NCI-H1105 (cell line): ENCODE measurements around the gene SEC14L5.
"Not testable (repeated sequence)": the region's sequence is repeated elsewhere in the genome, so short reads cannot be mapped to it uniquely, and the experiment has no call there.

Experiments used
- DNase-seq: peaks from one replicate; lab custom pipeline; 2025; lab: John Stamatoyannopoulos, UW

Gene SEC14L5

GRCh38 chr16:4957720-4958509, at the start of gene SEC14L5:
Gene SEC14L5, plus strand, starts transcription at chr16:4958330. Its CDS starts 994 bp downstream, at chr16:4959324.
- peak; percentile 88 for DNase-seq

GRCh38 chr16:4908854-4909401, 49.2 kb upstream of the SEC14L5 start:
- no peak for DNase-seq

GRCh38 chr16:4909825-4910224, 48.3 kb upstream of the SEC14L5 start:
- no peak for DNase-seq

GRCh38 chr16:4910828-4911227, 47.3 kb upstream of the SEC14L5 start:
- DNase-seq: no peak

GRCh38 chr16:4911970-4912386, 46.2 kb upstream of the SEC14L5 start:
- DNase-seq: no peak

GRCh38 chr16:4913130-4913773, 44.9 kb upstream of the SEC14L5 start:
- no peak for DNase-seq

GRCh38 chr16:4913774-4914525, 44.2 kb upstream of the SEC14L5 start:
- DNase-seq: no peak

GRCh38 chr16:4914528-4915225, 43.5 kb upstream of the SEC14L5 start:
- no peak for DNase-seq

GRCh38 chr16:4915226-4915761, 42.8 kb upstream of the SEC14L5 start:
- DNase-seq: no peak

- no peak for DNase-seq
Measured at GRCh38 chr16:4917117-4917516, 41.0 kb upstream of the SEC14L5 start.

GRCh38 chr16:4918781-4919251, 39.3 kb upstream of the SEC14L5 start:
- no peak for DNase-seq

- DNase-seq: no peak
Measured at GRCh38 chr16:4920826-4921225, 37.3 kb upstream of the SEC14L5 start.

GRCh38 chr16:4922721-4923342, 35.3 kb upstream of the SEC14L5 start:
- no peak for DNase-seq

- no peak for DNase-seq
Measured at GRCh38 chr16:4923853-4924252, 34.3 kb upstream of the SEC14L5 start.

GRCh38 chr16:4924593-4925292, 33.4 kb upstream of the SEC14L5 start:
- DNase-seq: no peak

GRCh38 chr16:4925293-4925607, 32.9 kb upstream of the SEC14L5 start:
- DNase-seq: no peak

- DNase-seq: no peak
Measured at GRCh38 chr16:4925791-4926190, 32.3 kb upstream of the SEC14L5 start.

GRCh38 chr16:4926928-4927327, 31.2 kb upstream of the SEC14L5 start:
- DNase-seq: no peak

- DNase-seq: no peak
Measured at GRCh38 chr16:4927661-4928060, 30.5 kb upstream of the SEC14L5 start.

- no peak for DNase-seq
Measured at GRCh38 chr16:4928227-4928626, 29.9 kb upstream of the SEC14L5 start.

- not testable (repeated sequence) for DNase-seq
Measured at GRCh38 chr16:4929619-4930018, 28.5 kb upstream of the SEC14L5 start.
